Measurements from ENCODE around the gene ZMIZ1. TPM values are rescaled to one million over a fixed set of nuclear protein-coding genes. Genes with fewer than 3 reads are reported as not detected.

The ZMIZ1 gene
- total and polyA plus RNA-seq, 2 donors from 2014 or later, result 14.2 to 97.6 TPM

GRCh38 chr10:79202188-79203013, 133.6 kb downstream of the ZMIZ1 start:
- Histone ChIP-seq H3K4me3 (ENCODE audit: low read length in 3 of 3) (no peak overlapping the region), H3K27me3 (ENCODE audit: control insufficient read depth, insufficient read depth, low read length) (no peaks in the 10 kb centered on the region), H3K27ac (ENCODE audit: low read depth in 2 of 2, low read length in 2 of 2) (no peak overlapping the region), H3K36me3 (ENCODE audit: control insufficient read depth in 2 of 3, insufficient read depth in 3 of 3, low read length in 3 of 3) (peaks cover 5 to 36% (median 12%) of the 10 kb centered on the region in 3 donors), H3K4me1 (ENCODE audit: control insufficient read depth in 2 of 3, insufficient read depth in 2 of 3, low read depth in 1 of 3, low read length in 3 of 3) (peaks cover 0 to 6% (median 0%) of the 10 kb centered on the region in 3 donors), H3K9ac (ENCODE audit: low read length in 3 of 3) (no peak overlapping the region), H3K9me3 (ENCODE audit: control insufficient read depth in 2 of 3, insufficient read depth in 1 of 3, low read length in 3 of 3) (no peaks in the 10 kb centered on the region)
- peak in 3 of 5 donors; percentile 60 to 70 (median 65) for DNase-seq
- intact Hi-C loops (cut with DNase I), result no loop called here
- TF ChIP-seq, protein P1, sequence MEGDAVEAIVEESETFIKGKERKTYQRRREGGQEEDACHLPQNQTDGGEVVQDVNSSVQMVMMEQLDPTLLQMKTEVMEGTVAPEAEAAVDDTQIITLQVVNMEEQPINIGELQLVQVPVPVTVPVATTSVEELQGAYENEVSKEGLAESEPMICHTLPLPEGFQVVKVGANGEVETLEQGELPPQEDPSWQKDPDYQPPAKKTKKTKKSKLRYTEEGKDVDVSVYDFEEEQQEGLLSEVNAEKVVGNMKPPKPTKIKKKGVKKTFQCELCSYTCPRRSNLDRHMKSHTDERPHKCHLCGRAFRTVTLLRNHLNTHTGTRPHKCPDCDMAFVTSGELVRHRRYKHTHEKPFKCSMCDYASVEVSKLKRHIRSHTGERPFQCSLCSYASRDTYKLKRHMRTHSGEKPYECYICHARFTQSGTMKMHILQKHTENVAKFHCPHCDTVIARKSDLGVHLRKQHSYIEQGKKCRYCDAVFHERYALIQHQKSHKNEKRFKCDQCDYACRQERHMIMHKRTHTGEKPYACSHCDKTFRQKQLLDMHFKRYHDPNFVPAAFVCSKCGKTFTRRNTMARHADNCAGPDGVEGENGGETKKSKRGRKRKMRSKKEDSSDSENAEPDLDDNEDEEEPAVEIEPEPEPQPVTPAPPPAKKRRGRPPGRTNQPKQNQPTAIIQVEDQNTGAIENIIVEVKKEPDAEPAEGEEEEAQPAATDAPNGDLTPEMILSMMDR (IDR thresholded peaks at IDR 0.05; ENCODE audit: borderline replicate concordance, extremely low read depth, insufficient read depth), result peak; percentile 32
- FAIRE-seq, result no peak

DNA sequence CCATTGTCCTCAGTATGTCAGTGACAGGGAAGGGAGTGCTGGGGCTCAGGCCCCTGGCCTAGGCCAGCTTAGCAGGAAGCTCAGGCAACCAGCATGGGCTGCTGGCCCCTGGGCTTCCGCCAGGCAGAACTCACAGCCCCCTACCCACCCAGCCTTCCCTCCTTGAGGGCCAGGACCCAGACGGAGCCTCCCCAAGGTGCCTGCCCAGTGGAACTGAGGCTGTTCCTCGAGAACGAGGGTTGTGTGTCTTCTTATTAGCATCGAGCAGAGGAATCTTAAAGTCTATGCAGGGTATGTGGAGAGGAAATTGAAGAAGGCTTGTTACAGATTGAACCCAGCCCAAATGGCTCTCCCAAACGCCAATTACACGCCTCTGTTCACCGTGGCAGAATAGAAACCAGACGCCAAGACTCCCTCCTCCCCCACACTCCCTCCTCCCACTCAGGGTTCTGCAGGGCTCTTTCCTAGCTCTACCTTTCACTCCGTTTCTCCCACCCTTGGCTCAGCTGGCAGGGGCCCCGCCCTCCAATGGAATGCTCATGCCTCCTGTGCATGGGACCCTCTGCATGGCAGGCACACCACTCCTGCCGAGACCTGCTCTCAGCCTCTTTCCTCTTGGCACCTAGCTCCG, 134.4 kb downstream of the ZMIZ1 start:
- FAIRE-seq (no peak), DNase-seq (peak in 4 of 5 donors; percentile 85 to 91 (median 88))
- H3K27ac ChIP-seq (ENCODE audit: low read depth in 2 of 2, low read length in 2 of 2), result no peak overlapping the region
- peaks cover 5 to 36% (median 13%) of the 10 kb centered on the region in 3 donors for H3K36me3 ChIP-seq (ENCODE audit: control insufficient read depth in 2 of 3, insufficient read depth in 3 of 3, low read length in 3 of 3)
- H3K4me3 ChIP-seq (ENCODE audit: low read length in 3 of 3), result no peak overlapping the region
- H3K4me1 ChIP-seq (ENCODE audit: control insufficient read depth in 2 of 3, insufficient read depth in 2 of 3, low read depth in 1 of 3, low read length in 3 of 3), result peaks cover 0 to 6% (median 0%) of the 10 kb centered on the region in 3 donors
- H3K9ac ChIP-seq (ENCODE audit: low read length in 3 of 3), result no peak overlapping the region
- no peaks in the 10 kb centered on the region for H3K27me3 ChIP-seq (ENCODE audit: control insufficient read depth, insufficient read depth, low read length)
- TF ChIP-seq, protein P1 (IDR thresholded peaks at IDR 0.05; ENCODE audit: borderline replicate concordance, extremely low read depth, insufficient read depth), result no peak
- intact Hi-C loops (cut with DNase I), result no loop called here
- no peaks in the 10 kb centered on the region for H3K9me3 ChIP-seq (ENCODE audit: control insufficient read depth in 2 of 3, insufficient read depth in 1 of 3, low read length in 3 of 3)

- TF ChIP-seq, protein P1 (IDR thresholded peaks at IDR 0.05; ENCODE audit: borderline replicate concordance, extremely low read depth, insufficient read depth), result no peak
- Histone ChIP-seq H3K4me1 (ENCODE audit: control insufficient read depth in 2 of 3, insufficient read depth in 2 of 3, low read depth in 1 of 3, low read length in 3 of 3) (peaks cover 0 to 6% (median 0%) of the 10 kb centered on the region in 3 donors), H3K9me3 (ENCODE audit: control insufficient read depth in 2 of 3, insufficient read depth in 1 of 3, low read length in 3 of 3) (no peaks in the 10 kb centered on the region), H3K36me3 (ENCODE audit: control insufficient read depth in 2 of 3, insufficient read depth in 3 of 3, low read length in 3 of 3) (peaks cover 5 to 43% (median 20%) of the 10 kb centered on the region in 3 donors), H3K4me3 (ENCODE audit: low read length in 3 of 3) (no peak overlapping the region), H3K27me3 (ENCODE audit: control insufficient read depth, insufficient read depth, low read length) (no peaks in the 10 kb centered on the region), H3K9ac (ENCODE audit: low read length in 3 of 3) (no peak overlapping the region), H3K27ac (ENCODE audit: low read depth in 2 of 2, low read length in 2 of 2) (no peak overlapping the region)
- intact Hi-C loops (cut with DNase I), result no loop called here
- DNase-seq (peak in 4 of 5 donors; percentile 89 to 94 (median 92)), FAIRE-seq (no peak)
Measured at GRCh38 chr10:79203833-79204232, 135.1 kb downstream of the ZMIZ1 start.

Measured in kidney (tissue), 14 donors.